Cerebellar cortex (tissue), 1 donor: ENCODE measurements around the gene FXYD3.

Experiments used
- DNase-seq: peaks from one replicate; pipeline ENCODE4 v3.0.0-alpha.2; 2015; ENCODE audit warnings: low spot score

Gene FXYD3

GRCh38 chr19:35106898-35107541 lies 8.6 kb upstream of the FXYD3 start:
- DNase-seq, result no peak

- DNase-seq, result no peak
Observed at GRCh38 chr19:35107545-35107944, 8.1 kb upstream of the FXYD3 start.

GRCh38 chr19:35108730-35109129 lies 6.9 kb upstream of the FXYD3 start:
- no peak for DNase-seq

- no peak for DNase-seq
Observed at GRCh38 chr19:35109395-35110112, 6.1 kb upstream of the FXYD3 start.

GRCh38 chr19:35110974-35111373 lies 4.6 kb upstream of the FXYD3 start:
- DNase-seq, result no peak

- no peak for DNase-seq
Observed at GRCh38 chr19:35112995-35113688, 2.5 kb upstream of the FXYD3 start.

- DNase-seq, result peak; percentile 56
Observed at GRCh38 chr19:35114353-35115176, 1.1 kb upstream of the FXYD3 start.

- DNase-seq, result no peak
Observed at GRCh38 chr19:35116072-35116801, 614 bp downstream of the FXYD3 start.

GRCh38 chr19:35117116-35117515 lies 1.5 kb downstream of the FXYD3 start:
- DNase-seq, result no peak

- DNase-seq, result no peak
Observed at GRCh38 chr19:35117799-35118198, 2.2 kb downstream of the FXYD3 start.

- DNase-seq, result no peak
Observed at GRCh38 chr19:35118268-35119020, 2.8 kb downstream of the FXYD3 start.

GRCh38 chr19:35119091-35119490 lies 3.5 kb downstream of the FXYD3 start:
- no peak for DNase-seq

GRCh38 chr19:35119578-35120155 lies 4.0 kb downstream of the FXYD3 start:
- no peak for DNase-seq

GRCh38 chr19:35120492-35120891 lies 4.9 kb downstream of the FXYD3 start:
- peak; percentile 78 for DNase-seq

- DNase-seq, result no peak
Observed at GRCh38 chr19:35120898-35121297, 5.3 kb downstream of the FXYD3 start.

GRCh38 chr19:35122687-35123551 lies 7.3 kb downstream of the FXYD3 start:
- DNase-seq, result no peak

- DNase-seq, result no peak
Observed at GRCh38 chr19:35123573-35123972, 8.0 kb downstream of the FXYD3 start.

GRCh38 chr19:35124098-35125060 lies 8.8 kb downstream of the FXYD3 start:
- DNase-seq, result peak; percentile 87
